Measurements from ENCODE around the gene HOTAIR. TPM values are rescaled to one million over a fixed set of nuclear protein-coding genes. Genes with fewer than 3 reads are reported as not detected.

Gene HOTAIR
- polyA plus RNA-seq, 3 donors: not detected

DNA sequence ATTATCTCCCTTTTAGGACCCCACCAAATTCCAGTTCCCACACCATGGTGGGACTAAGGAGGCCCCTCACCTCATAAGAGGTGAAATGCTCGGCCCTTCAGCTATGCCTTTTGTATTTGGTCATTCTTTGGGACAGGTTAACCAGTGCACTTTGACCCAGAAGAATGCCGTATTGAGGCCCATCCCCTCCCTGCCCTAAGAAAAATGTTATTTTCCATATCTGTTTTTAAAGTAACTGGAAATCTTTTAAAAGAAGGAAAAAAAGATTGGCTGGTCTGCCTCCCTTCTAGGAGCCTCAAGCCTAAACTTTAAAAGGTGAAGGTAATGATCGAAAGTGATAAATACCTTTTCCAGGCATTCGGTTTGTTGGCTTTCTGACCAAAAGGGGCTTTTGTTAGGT, 41.8 kb downstream of the HOTAIR start:
- H3K27ac ChIP-seq (ENCODE audit: low read depth in 1 of 2, low read length in 2 of 2): no peak overlapping the region
- Mint-ChIP-seq H3K4me1 (peaks cover 7% of the 10 kb centered on the region), H3K27me3 (ENCODE audit: low read depth in 3 of 3) (peaks cover 95 to 100% (median 96%) of the 10 kb centered on the region in 3 donors), H3K27ac (no peak overlapping the region), H3K4me3 (peak overlapping the region in 1 of 2 donors; percentile 62), H3K9me3 (peaks cover 0 to 46% (median 32%) of the 10 kb centered on the region in 7 donors), H3K36me3 (peaks cover 0 to under 1% of the 10 kb centered on the region in 2 donors)
- DNase-seq: no peak
- no peak overlapping the region for H3K9ac ChIP-seq (ENCODE audit: insufficient read depth, low read length, poor library complexity, severe bottlenecking)
- H3K9me3 ChIP-seq (replicated peaks in 1 of 2; ENCODE audit: control insufficient read depth in 1 of 2, insufficient read depth in 1 of 2, low read length in 2 of 2): peaks cover 13 to 78% of the 10 kb centered on the region in 2 donors
- H4K20me1 ChIP-seq (ENCODE audit: insufficient read depth, low read length): no peaks in the 10 kb centered on the region
- intact Hi-C loops (cut with micrococcal nuclease): no loop called here
- H3K27me3 ChIP-seq (ENCODE audit: control insufficient read depth in 2 of 2, insufficient read depth in 2 of 2, low read length in 2 of 2): peaks cover 98 to 100% of the 10 kb centered on the region in 2 donors
- H3K4me1 ChIP-seq (ENCODE audit: control insufficient read depth in 1 of 2, insufficient read depth in 2 of 2, low read length in 2 of 2): no peaks in the 10 kb centered on the region
- no peaks in the 10 kb centered on the region for H3K79me2 ChIP-seq (ENCODE audit: insufficient read depth, low read length)
- no peaks in the 10 kb centered on the region for H3K36me3 ChIP-seq (replicated peaks in 1 of 2; ENCODE audit: control insufficient read depth in 1 of 2, insufficient read depth in 2 of 2, low read length in 2 of 2)
- no peak overlapping the region for H3K4me3 ChIP-seq (replicated peaks in 1 of 3; ENCODE audit: low read depth in 2 of 3, low read length in 3 of 3)
- TF ChIP-seq, protein P1, sequence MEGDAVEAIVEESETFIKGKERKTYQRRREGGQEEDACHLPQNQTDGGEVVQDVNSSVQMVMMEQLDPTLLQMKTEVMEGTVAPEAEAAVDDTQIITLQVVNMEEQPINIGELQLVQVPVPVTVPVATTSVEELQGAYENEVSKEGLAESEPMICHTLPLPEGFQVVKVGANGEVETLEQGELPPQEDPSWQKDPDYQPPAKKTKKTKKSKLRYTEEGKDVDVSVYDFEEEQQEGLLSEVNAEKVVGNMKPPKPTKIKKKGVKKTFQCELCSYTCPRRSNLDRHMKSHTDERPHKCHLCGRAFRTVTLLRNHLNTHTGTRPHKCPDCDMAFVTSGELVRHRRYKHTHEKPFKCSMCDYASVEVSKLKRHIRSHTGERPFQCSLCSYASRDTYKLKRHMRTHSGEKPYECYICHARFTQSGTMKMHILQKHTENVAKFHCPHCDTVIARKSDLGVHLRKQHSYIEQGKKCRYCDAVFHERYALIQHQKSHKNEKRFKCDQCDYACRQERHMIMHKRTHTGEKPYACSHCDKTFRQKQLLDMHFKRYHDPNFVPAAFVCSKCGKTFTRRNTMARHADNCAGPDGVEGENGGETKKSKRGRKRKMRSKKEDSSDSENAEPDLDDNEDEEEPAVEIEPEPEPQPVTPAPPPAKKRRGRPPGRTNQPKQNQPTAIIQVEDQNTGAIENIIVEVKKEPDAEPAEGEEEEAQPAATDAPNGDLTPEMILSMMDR (IDR thresholded peaks at IDR 0.05): no peak
- no peak overlapping the region for H3K4me2 ChIP-seq (replicated peaks; ENCODE audit: extremely low read depth, low read length, poor library complexity, severe bottlenecking)
- H2AFZ ChIP-seq (ENCODE audit: insufficient read depth, low read depth, low read length, poor library complexity, severe bottlenecking): no peak overlapping the region
- 80% methylated on average over 2 of the region's 4 CpGs for WGBS (ENCODE audit: insufficient coverage)

DNA sequence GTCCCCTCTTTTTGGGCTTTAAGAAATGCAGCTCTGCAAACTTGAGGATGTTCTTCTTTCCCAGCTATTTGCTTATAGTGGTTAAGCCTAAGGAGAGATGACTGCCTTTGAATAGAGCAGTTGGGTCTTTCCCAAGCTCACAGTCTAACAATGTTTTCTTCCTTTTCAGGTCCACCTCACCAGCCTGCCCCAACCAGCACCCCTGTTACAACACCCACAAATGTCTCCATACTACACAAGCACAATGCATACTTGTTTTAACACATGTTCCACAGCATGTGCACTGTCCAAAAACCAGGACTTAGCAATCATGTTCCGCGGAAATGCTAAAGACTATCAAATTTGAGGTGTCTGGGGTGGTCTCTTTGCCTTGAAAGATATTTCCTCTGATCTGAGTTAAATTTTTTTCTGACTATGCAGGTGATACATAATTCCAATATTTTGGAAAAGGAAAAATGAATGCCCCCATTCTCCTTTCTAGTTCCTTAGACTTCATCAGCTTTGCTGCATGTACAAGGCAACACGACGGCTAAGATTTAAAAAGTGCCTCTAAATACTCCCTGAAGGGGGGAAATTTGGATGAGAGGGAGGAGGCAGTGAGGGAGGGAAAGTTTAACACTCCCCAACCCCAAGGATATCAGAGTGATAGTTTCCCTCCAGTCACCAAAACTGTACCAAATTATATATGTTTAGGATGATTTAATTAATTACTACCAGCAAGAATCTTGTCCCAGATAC, 42.7 kb downstream of the HOTAIR start:
- H3K4me3 ChIP-seq (replicated peaks in 1 of 3; ENCODE audit: low read depth in 2 of 3, low read length in 3 of 3): no peak overlapping the region
- no peaks in the 10 kb centered on the region for H3K79me2 ChIP-seq (ENCODE audit: insufficient read depth, low read length)
- Mint-ChIP-seq H3K36me3 (no peaks in the 10 kb centered on the region), H3K27ac (no peak overlapping the region), H3K4me3 (peak overlapping the region in 1 of 2 donors; percentile 62), H3K4me1 (peaks cover 8% of the 10 kb centered on the region), H3K27me3 (ENCODE audit: low read depth in 3 of 3) (peaks cover 95 to 100% (median 96%) of the 10 kb centered on the region in 3 donors), H3K9me3 (peaks cover 0 to 43% (median 26%) of the 10 kb centered on the region in 7 donors)
- no peaks in the 10 kb centered on the region for H3K36me3 ChIP-seq (replicated peaks in 1 of 2; ENCODE audit: control insufficient read depth in 1 of 2, insufficient read depth in 2 of 2, low read length in 2 of 2)
- no peak overlapping the region for H3K27ac ChIP-seq (ENCODE audit: low read depth in 1 of 2, low read length in 2 of 2)
- H3K9ac ChIP-seq (ENCODE audit: insufficient read depth, low read length, poor library complexity, severe bottlenecking): no peak overlapping the region
- H3K27me3 ChIP-seq (ENCODE audit: control insufficient read depth in 2 of 2, insufficient read depth in 2 of 2, low read length in 2 of 2): peaks cover 97 to 100% of the 10 kb centered on the region in 2 donors
- H4K20me1 ChIP-seq (ENCODE audit: insufficient read depth, low read length): no peaks in the 10 kb centered on the region
- no CpG with 5 or more reads among the region's 4 CpGs for WGBS (ENCODE audit: insufficient coverage)
- peaks cover 19 to 76% of the 10 kb centered on the region in 2 donors for H3K9me3 ChIP-seq (replicated peaks in 1 of 2; ENCODE audit: control insufficient read depth in 1 of 2, insufficient read depth in 1 of 2, low read length in 2 of 2)
- TF ChIP-seq, protein P1 (IDR thresholded peaks at IDR 0.05): no peak
- no peak for DNase-seq
- H2AFZ ChIP-seq (ENCODE audit: insufficient read depth, low read depth, low read length, poor library complexity, severe bottlenecking): no peak overlapping the region
- intact Hi-C loops (cut with micrococcal nuclease): no loop called here
- no peak overlapping the region for H3K4me2 ChIP-seq (replicated peaks; ENCODE audit: extremely low read depth, low read length, poor library complexity, severe bottlenecking)
- H3K4me1 ChIP-seq (ENCODE audit: control insufficient read depth in 1 of 2, insufficient read depth in 2 of 2, low read length in 2 of 2): no peaks in the 10 kb centered on the region
